ENCODE data around the gene PICALM.

The PICALM gene

GRCh38 chr11:86043765-86044503 is 24.9 kb downstream of the PICALM start:
- DNase-seq: no peak

GRCh38 chr11:86041975-86042378 is 26.9 kb downstream of the PICALM start:
- peak; percentile 63 to 88 for DNase-seq

- no peak for DNase-seq
Measured at GRCh38 chr11:86040919-86041850, 27.7 kb downstream of the PICALM start.

GRCh38 chr11:86039094-86039493 is 29.8 kb downstream of the PICALM start:
- DNase-seq: no peak

- no peak for DNase-seq
Measured at GRCh38 chr11:86037743-86038142, 31.1 kb downstream of the PICALM start.

GRCh38 chr11:86035920-86036319 is 33.0 kb downstream of the PICALM start:
- no peak for DNase-seq

- no peak for DNase-seq
Measured at GRCh38 chr11:86035164-86035563, 33.7 kb downstream of the PICALM start.

- no peak for DNase-seq
Measured at GRCh38 chr11:86034710-86035109, 34.2 kb downstream of the PICALM start.

- DNase-seq: peak; percentile 77 to 88
Measured at GRCh38 chr11:86021377-86021776, 47.5 kb downstream of the PICALM start.

GRCh38 chr11:86018249-86018648 is 50.6 kb downstream of the PICALM start:
- no peak for DNase-seq

GRCh38 chr11:86016451-86016850 is 52.4 kb downstream of the PICALM start:
- no peak for DNase-seq

- DNase-seq: no peak
Measured at GRCh38 chr11:86015699-86016098, 53.2 kb downstream of the PICALM start.

GRCh38 chr11:86014221-86014620 is 54.7 kb downstream of the PICALM start:
- no peak for DNase-seq

GRCh38 chr11:86013713-86014112 is 55.2 kb downstream of the PICALM start:
- no peak for DNase-seq

- DNase-seq: no peak
Measured at GRCh38 chr11:86011175-86011574, 57.7 kb downstream of the PICALM start.

- DNase-seq: no peak
Measured at GRCh38 chr11:86003654-86004053, 65.2 kb downstream of the PICALM start.

GRCh38 chr11:86002431-86002830 is 66.5 kb downstream of the PICALM start:
- DNase-seq: no peak

- DNase-seq: no peak
Measured at GRCh38 chr11:85991508-85991907, 77.4 kb downstream of the PICALM start.

- DNase-seq: peak; percentile 33 to 43
Measured at GRCh38 chr11:85989746-85990145, 79.1 kb downstream of the PICALM start.

GRCh38 chr11:85988780-85989179 is 80.1 kb downstream of the PICALM start:
- no peak for DNase-seq

GRCh38 chr11:85977751-85978160 is 91.1 kb downstream of the PICALM start:
- DNase-seq: no peak

- no peak for DNase-seq
Measured at GRCh38 chr11:85976525-85976924, 92.4 kb downstream of the PICALM start.

- DNase-seq: no peak
Measured at GRCh38 chr11:85974122-85974521, 94.8 kb downstream of the PICALM start.

- DNase-seq: no peak
Measured at GRCh38 chr11:85970593-85970992, 98.3 kb downstream of the PICALM start.

Measured in inflammatory macrophage treated with lipopolysaccharide for 1 hour (primary cell).